ENCODE measurements around the gene AQP11. TPM values are rescaled to one million over a fixed set of nuclear protein-coding genes. Genes with fewer than 3 reads are reported as not detected.

AQP11 gene
- total and polyA plus RNA-seq, 4 donors, result 4.7 to 16.6 (median 12.4) TPM

GRCh38 chr11:77637345-77638165 lies 47.8 kb downstream of the AQP11 start, which contains the start of gene CLNS1A (continued):
- TF ChIP-seq REST (IDR thresholded peaks at IDR 0.05) (peak; percentile 77), YY1 (IDR thresholded peaks at IDR 0.05) (peak; percentile 93), SP1 (IDR thresholded peaks at IDR 0.05) (peak; percentile 44), EGR1 (IDR thresholded peaks at IDR 0.05; ENCODE audit: low read depth in 2 of 2) (no peak)

GRCh38 chr11:77642228-77642627 lies 52.5 kb downstream of the AQP11 start:
- DNase-seq (ENCODE audit: low spot score), result no peak
- Histone ChIP-seq H3K27ac (ENCODE audit: low read depth in 1 of 2, low read length in 2 of 2) (peak overlapping the region; percentile 50 to 67), H3K9ac (ENCODE audit: low read depth in 1 of 2, low read length in 2 of 2) (no peak overlapping the region), H3K4me1 (ENCODE audit: control insufficient read depth in 4 of 4, insufficient read depth in 4 of 4, low read length in 3 of 4) (peaks cover 4 to 20% (median 10%) of the 10 kb centered on the region in 4 donors), H3K9me3 (ENCODE audit: control insufficient read depth in 4 of 4, low read length in 3 of 4) (no peaks in the 10 kb centered on the region), H3K4me3 (ENCODE audit: low read depth in 1 of 3, low read length in 3 of 3) (no peak overlapping the region), H3K27me3 (ENCODE audit: control insufficient read depth in 4 of 4, insufficient read depth in 4 of 4, low read length in 3 of 4) (no peaks in the 10 kb centered on the region), H3K36me3 (ENCODE audit: control insufficient read depth in 4 of 4, insufficient read depth in 3 of 4, low read depth in 1 of 4, low read length in 3 of 4) (no peaks in the 10 kb centered on the region)
- 62% methylated on average over 2 of the region's 2 CpGs for WGBS
- TF ChIP-seq TAF1 (conservative IDR thresholded peaks at IDR 0.05) (no peak), RAD21 (IDR thresholded peaks at IDR 0.05) (no peak), FOXA2 (IDR thresholded peaks at IDR 0.05) (peak; percentile 55), JUND (IDR thresholded peaks at IDR 0.05) (peak in 1 of 2 donors; percentile 35), NR2F2 (IDR thresholded peaks at IDR 0.05) (no peak), YY1 (IDR thresholded peaks at IDR 0.05) (peak; percentile 38), FOXA1 (IDR thresholded peaks at IDR 0.05) (peak; percentile 34), SP1 (IDR thresholded peaks at IDR 0.05) (peak; percentile 84), MAX (IDR thresholded peaks at IDR 0.05) (peak; percentile 37), CTCF (IDR thresholded peaks at IDR 0.05; ENCODE audit: low read depth, low read length, missing input control) (no peak), EGR1 (IDR thresholded peaks at IDR 0.05; ENCODE audit: low read depth in 2 of 2) (no peak), GABPA (IDR thresholded peaks at IDR 0.05 in 1 of 2, conservative IDR thresholded peaks at IDR 0.05 in 1 of 2) (peak in 1 of 2 donors; percentile 51), RXRA (IDR thresholded peaks at IDR 0.05) (peak; percentile 77 to 79), ZBTB33 (IDR thresholded peaks at IDR 0.05) (peak; percentile 43), REST (IDR thresholded peaks at IDR 0.05) (peak; percentile 45), HNF4A (conservative IDR thresholded peaks at IDR 0.05) (peak; percentile 95 to 96), HNF4G (IDR thresholded peaks at IDR 0.05) (peak; percentile 65), ATF3 (IDR thresholded peaks at IDR 0.05) (no peak)

Data from liver (tissue), 9 donors.